HG02763 (cell line): Measurements from ENCODE around the gene DDX17.

ENCODE experiments used
- ATAC-seq: cut with Tn5 transposase; IDR thresholded peaks from one replicate; pipeline ENCODE4 v1.9.1; 2021; ENCODE audit warnings: mild to moderate bottlenecking, moderate library complexity; ENCODE audit not compliant: unreplicated experiment

The DDX17 gene

GRCh38 chr22:38451404-38451803 lies 54.7 kb downstream of the DDX17 start:
- no peak for ATAC-seq

- ATAC-seq: no peak
These were observed 55.8 kb downstream of the DDX17 start for GRCh38 chr22:38450234-38450797.

DNA sequence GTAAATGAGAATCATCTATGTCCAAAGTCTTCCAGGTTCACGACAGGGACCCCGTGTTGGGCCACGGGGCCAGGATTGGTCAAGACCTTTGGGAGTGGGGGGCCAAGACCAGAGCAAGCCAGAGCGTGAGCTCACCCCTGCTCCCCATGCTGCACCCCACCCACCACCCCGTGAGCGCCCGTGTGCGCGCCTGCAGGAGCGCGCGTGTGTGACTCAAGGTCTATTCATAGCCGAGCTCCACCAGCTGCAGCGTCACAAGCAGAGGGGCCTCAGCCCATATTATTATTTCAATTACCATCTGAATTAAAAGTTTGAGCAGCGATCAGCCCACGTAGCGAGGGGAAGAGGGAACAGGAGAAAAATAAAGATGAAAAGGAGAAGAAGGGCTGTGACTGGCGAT lies 56.3 kb downstream of the DDX17 start:
- no peak for ATAC-seq

DNA sequence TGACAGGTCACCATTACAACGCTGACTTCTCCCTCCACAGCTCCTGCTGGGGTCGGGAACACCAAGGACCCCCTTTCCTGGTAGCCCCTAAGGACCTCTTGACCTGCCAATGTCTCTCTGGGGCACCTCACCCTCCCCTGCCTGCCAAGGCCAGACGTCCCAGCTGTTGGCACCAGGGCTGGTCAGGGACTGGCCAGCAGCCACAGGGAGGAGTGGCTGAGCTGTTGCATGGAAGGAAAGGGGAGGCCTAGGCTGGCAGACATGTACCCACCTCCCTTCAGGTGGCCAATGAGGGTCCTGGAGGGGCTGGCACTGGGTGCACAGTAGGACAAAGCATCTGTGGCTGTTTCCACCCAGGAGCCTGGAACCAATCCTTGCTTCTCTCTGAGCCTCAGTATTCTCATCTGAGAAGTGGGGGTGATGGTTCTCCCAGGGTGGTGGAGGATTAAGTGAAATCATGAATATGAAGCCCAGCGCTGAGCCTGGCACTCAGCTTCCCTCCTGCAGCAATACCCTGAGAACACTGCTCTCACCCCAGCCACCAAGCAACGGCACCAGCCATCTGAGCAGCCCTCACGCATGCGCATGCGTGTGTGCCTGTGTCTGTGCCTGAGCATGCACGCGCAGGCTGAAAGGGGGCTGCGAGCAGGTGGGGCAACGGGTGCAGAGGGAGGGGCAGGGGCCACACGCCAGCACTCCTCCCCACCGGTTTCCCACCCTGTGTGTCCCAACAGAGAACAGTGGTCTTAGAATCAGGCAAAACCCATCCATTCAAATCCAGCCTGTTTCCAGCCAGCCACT lies 57.0 kb downstream of the DDX17 start:
- ATAC-seq: no peak

DNA sequence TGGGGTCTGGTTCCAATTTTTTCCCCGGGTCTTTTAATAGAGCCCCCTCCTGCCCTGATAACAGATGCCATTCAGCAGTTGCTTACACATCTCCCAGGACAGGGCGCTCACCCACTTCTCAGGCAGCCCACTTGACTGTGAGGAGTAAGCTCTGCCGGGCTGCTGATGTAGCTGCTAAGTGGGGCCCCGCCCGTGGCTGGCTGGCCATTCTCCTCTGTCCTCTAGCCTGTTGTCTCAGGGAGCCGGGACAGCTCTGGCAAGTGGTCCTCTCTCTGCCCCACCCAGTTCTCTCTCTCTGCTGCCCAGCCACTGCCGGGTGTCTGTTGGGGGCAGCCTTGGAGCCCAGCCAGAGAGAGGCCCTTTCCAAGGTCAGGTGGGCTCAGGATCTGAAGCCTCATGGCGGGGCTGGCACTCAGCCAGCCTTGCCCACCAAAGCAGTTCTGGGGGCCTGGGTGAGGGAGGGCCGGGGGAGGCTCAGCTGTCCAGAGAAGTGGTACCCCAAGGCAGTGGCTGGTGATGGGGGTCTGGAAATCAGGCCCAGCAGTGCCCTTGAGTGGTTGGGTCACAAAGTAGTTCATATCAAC lies 60.0 kb downstream of the DDX17 start:
- no peak for ATAC-seq

GRCh38 chr22:38444783-38445182 lies 61.3 kb downstream of the DDX17 start:
- no peak for ATAC-seq

- ATAC-seq: no peak
These were observed 62.2 kb downstream of the DDX17 start for GRCh38 chr22:38443628-38444521.

DNA sequence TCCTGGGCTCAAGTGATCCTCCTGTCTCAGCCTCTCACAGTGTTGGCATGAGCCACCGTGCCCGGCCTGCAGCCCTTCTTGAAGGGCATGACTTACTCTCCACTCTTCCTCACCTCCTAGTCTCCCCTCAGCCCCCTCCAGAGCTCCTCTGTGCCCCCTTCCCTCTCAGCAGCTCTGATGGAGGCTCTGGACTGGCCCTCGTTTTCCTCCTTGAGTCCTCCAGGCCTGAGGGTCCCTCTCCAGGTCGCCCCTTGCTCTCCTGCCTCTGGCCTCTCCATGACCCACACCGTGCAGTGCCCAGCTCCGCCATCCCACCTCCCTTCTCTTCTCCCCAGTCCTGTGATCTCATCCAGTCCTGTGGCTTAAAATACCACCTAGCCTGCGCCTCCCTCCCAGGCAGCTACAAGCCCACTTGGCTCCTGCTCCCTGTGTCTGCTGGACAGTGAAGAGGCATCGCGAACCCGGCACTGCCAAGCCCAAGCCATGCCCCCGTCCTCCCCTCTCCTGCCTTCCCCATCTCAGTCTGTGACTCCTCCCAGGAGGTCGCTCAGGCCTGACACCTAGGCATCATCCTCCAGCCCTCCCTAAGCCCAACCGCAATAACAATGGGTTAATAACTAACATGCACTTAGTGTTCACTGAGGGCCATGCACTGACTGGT lies 63.0 kb downstream of the DDX17 start:
- no peak for ATAC-seq

- ATAC-seq: no peak
These were observed 64.4 kb downstream of the DDX17 start for GRCh38 chr22:38441620-38442287.

- ATAC-seq: no peak
These were observed 65.3 kb downstream of the DDX17 start for GRCh38 chr22:38440747-38441350.

DNA sequence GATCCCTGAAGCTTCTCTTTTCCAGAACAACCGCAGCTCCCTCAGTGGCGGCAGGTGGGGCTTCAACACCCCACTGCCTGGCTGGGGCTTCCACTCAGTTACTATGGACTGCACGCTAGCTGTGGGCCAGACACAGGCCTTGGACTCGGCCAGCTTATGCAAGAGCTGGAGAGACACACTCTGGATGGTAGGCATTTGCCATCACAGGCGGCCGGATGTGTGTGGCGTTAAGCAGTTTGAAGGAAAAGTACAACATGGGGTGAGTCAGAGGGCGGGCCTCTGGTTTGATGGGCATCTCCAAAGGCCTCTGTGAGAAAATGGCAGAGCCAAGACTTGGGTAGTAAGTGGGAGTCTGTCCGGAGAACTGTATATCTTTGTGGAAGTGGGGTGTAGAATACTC lies 68.7 kb downstream of the DDX17 start:
- ATAC-seq: no peak

- ATAC-seq: no peak
These were observed 69.3 kb downstream of the DDX17 start for GRCh38 chr22:38436629-38437395.

GRCh38 chr22:38435965-38436364 lies 70.1 kb downstream of the DDX17 start:
- no peak for ATAC-seq

DNA sequence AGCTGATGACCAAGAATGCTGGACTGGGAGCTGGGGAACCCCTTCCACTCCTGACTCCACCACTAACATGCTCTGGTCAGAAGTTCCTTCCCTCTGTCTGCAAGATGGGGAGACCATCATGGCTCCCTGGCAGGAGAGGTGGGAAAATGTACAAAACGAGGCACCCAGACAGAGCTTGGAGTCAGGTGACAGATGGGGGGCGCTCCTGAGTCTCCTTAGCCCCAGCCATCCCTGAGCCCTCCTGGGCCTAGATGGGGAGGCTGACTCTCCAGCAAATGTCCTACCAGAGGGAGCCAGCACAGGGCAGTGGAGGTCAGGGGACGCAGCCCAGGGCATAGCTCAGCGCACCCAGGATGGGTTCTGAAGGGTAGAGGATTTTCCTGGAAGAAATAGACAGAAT lies 71.1 kb downstream of the DDX17 start:
- no peak for ATAC-seq

DNA sequence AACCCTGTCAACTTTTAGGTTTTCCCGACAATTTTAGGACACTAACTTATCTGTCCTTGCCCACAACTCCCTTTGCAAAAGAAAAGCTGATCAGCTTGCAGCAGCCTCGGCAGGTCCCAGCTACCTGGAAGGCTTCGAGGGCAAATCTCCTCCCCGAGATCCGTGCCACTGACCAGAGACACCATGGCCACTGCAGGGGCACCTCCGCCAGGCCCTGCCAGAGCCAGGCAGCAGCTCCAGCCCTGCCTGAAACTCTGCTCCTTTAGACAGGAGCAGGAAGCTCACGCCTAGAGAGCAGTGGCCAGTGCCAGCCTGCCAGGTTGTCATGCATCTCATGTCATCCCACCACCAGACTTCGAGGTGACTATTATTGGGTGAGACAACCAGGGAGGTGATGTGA lies 72.2 kb downstream of the DDX17 start:
- no peak for ATAC-seq
